Endothelial cell of umbilical vein (primary cell): ENCODE results near the gene LTB4R. TPM values are rescaled to one million over a fixed set of nuclear protein-coding genes. Genes with fewer than 3 reads are reported as not detected.

ENCODE experiments used
- BruUV-seq: library from RNA; stranded (reverse); fragments of 400-500 nt; replicated peaks from 2 replicates; lab custom pipeline; 2021; lab: Mats Ljungman, UMichigan
- CTCF ChIA-PET: fragments of 300-600, 350-600 bp; sonication (Branson Sonifier 250); formaldehyde crosslinking; loops from one replicate; lab custom pipeline; 2021; ENCODE audit warnings: antibody characterized with exemption, inconsistent platforms; lab: Charles Lee
- POLR2A ChIA-PET: fragments of 300-600, 350-600 bp; sonication (Branson Sonifier 250); formaldehyde crosslinking; loops from one replicate; lab custom pipeline; 2021; ENCODE audit warnings: antibody characterized with exemption, inconsistent platforms; lab: Charles Lee
- DNase-seq: peaks from one replicate; pipeline ENCODE4 v3.0.0-alpha.2; 2011; ENCODE audit warnings: low read depth, low spot score
- FAIRE-seq: peaks from 2 replicates; lab custom pipeline; 2011; peaks lifted over from hg19 to GRCh38; lab: Jason Lieb, UNC
- H2AFZ ChIP-seq: 2 replicates; pipeline ENCODE4 v1.6.0; 2012; ENCODE audit warnings: low read depth, low read length, control low read depth, inconsistent platforms
- H3K27ac ChIP-seq: 2 replicates; pipeline ENCODE4 v1.5.1; 2011; ENCODE audit warnings: low read depth, mild to moderate bottlenecking, control low read depth, low read length, moderate library complexity; ENCODE audit not compliant: insufficient read depth
- H3K27me3 ChIP-seq, 2 experiments: 2 replicates each; pipeline versions ENCODE4 v1.6.0 to v1.6.1; 2011; ENCODE audit warnings: low read length in 2 of 2, mixed read lengths in 1 of 2; ENCODE audit not compliant: control insufficient read depth in 2 of 2, insufficient read depth in 2 of 2
- H3K36me3 ChIP-seq, 2 experiments: 2 replicates in 1 of 2; 3 replicates in 1 of 2; pipeline ENCODE4 v1.5.1; 2011; ENCODE audit warnings: low read length in 2 of 2, mild to moderate bottlenecking in 1 of 2, moderate library complexity in 1 of 2; ENCODE audit not compliant: control insufficient read depth in 2 of 2, insufficient read depth in 2 of 2; ENCODE audit errors: extremely low read depth in 1 of 2
- H3K4me1 ChIP-seq: 3 replicates; pipeline ENCODE4 v1.5.1; 2011; ENCODE audit warnings: mild to moderate bottlenecking, low read length; ENCODE audit not compliant: control insufficient read depth, insufficient read depth; ENCODE audit errors: extremely low read depth
- H3K4me2 ChIP-seq: 2 replicates; pipeline ENCODE4 v1.6.1; 2011; ENCODE audit warnings: low read length, control low read depth, mixed read lengths; ENCODE audit not compliant: insufficient read depth
- H3K4me3 ChIP-seq, 3 experiments: fragments of 200-600 bp in 1 of 3; sonication (generic), shearing (Covaris generic) in 1 of 3; replicated peaks in 1 of 3; 2 replicates each; pipeline ENCODE4 v1.5.1; 2011 to 2016; ENCODE audit warnings: control low read depth in 3 of 3, low read length in 3 of 3, mild to moderate bottlenecking in 2 of 3, inconsistent platforms in 1 of 3, low read depth in 1 of 3, moderate library complexity in 1 of 3; ENCODE audit not compliant: insufficient read depth in 1 of 3
- H3K79me2 ChIP-seq: 2 replicates; pipeline ENCODE4 v1.6.0; 2012; ENCODE audit warnings: low read length, inconsistent platforms; ENCODE audit not compliant: control insufficient read depth, insufficient read depth
- H3K9ac ChIP-seq: replicated peaks from 2 replicates; pipeline ENCODE3; 2011; ENCODE audit warnings: low read length, control low read depth; ENCODE audit not compliant: insufficient read depth; ENCODE audit errors: extremely low read depth
- H3K9me1 ChIP-seq: replicated peaks from 3 replicates; pipeline ENCODE4 v1.6.0; 2011; ENCODE audit warnings: mild to moderate bottlenecking, low read length; ENCODE audit not compliant: control insufficient read depth, insufficient read depth; ENCODE audit errors: extremely low read depth
- H3K9me3 ChIP-seq: replicated peaks from 2 replicates; pipeline ENCODE4 v1.5.1; 2012; ENCODE audit warnings: low read length, inconsistent platforms; ENCODE audit not compliant: control insufficient read depth, insufficient read depth
- H4K20me1 ChIP-seq: replicated peaks from 2 replicates; pipeline ENCODE3; 2011; ENCODE audit warnings: mild to moderate bottlenecking, low read length; ENCODE audit not compliant: control insufficient read depth, insufficient read depth; ENCODE audit errors: extremely low read depth
- CTCF ChIP-seq, 2 donors: IDR thresholded peaks; 1 replicate in 1 of 2; 2 replicates in 1 of 2; pipeline ENCODE4 v1.5.1; 2011; ENCODE audit warnings: low read length in 2 of 2, mild to moderate bottlenecking in 2 of 2, moderate library complexity in 2 of 2, control low read depth in 1 of 2, inconsistent platforms in 1 of 2, low read depth in 1 of 2; ENCODE audit not compliant: insufficient read depth in 1 of 2; ENCODE audit errors: extremely low read depth in 1 of 2
- EZH2 ChIP-seq: IDR thresholded peaks from 2 replicates; pipeline ENCODE4 v1.6.1; 2012; ENCODE audit warnings: borderline replicate concordance, low read depth, mild to moderate bottlenecking, moderate library complexity, low read length, inconsistent platforms; ENCODE audit not compliant: severe bottlenecking
- FOS ChIP-seq: IDR thresholded peaks from 2 replicates; pipeline ENCODE4 v1.6.1; 2011; ENCODE audit warnings: mild to moderate bottlenecking, low read length, moderate library complexity, borderline replicate concordance; ENCODE audit not compliant: insufficient read depth
- GATA2 ChIP-seq: IDR thresholded peaks from 2 replicates; pipeline ENCODE4 v1.7.0; 2011; ENCODE audit warnings: low read depth, mild to moderate bottlenecking, moderate library complexity, mixed read lengths, low read length; ENCODE audit not compliant: insufficient read length, insufficient read depth
- JUN ChIP-seq: IDR thresholded peaks from 2 replicates; pipeline ENCODE4 v1.6.1; 2011; ENCODE audit warnings: borderline replicate concordance, low read depth; ENCODE audit not compliant: insufficient read length, insufficient read depth
- MAX ChIP-seq: IDR thresholded peaks from 2 replicates; pipeline ENCODE4 v1.6.1; 2011; ENCODE audit not compliant: insufficient read depth, insufficient read length
- MYC ChIP-seq: IDR thresholded peaks from one replicate; pipeline ENCODE4 v1.6.1; 2011; ENCODE audit warnings: mild to moderate bottlenecking, low read depth, low read length
- POLR2A ChIP-seq: IDR thresholded peaks from 2 replicates; pipeline ENCODE4 v1.6.1; 2012; ENCODE audit warnings: low read depth, mild to moderate bottlenecking, control low read depth, low read length
- POLR2AphosphoS5 ChIP-seq: IDR thresholded peaks from 2 replicates; pipeline ENCODE4 v1.6.1; 2012; ENCODE audit warnings: low read depth, mild to moderate bottlenecking, control low read depth, low read length, moderate library complexity; ENCODE audit not compliant: insufficient read depth
- dilution Hi-C: fragments of 300-500 bp; cut with MboI; formaldehyde crosslinking; loops from one replicate; pipeline ENCODE4 v1.15.0; 2019; ENCODE audit warnings: low sequenced_read_pairs; ENCODE audit not compliant: extremely low pct_ligation_motif_present
- intact Hi-C: fragments of 100-400 bp; cut with micrococcal nuclease; formaldehyde crosslinking; loops from one replicate; pipeline ENCODE4 v1.10.0; 2022
- polyA plus RNA-seq, 4 experiments: library from polyadenylated mRNA; depleted of rRNA in 3 of 4; stranded (reverse) in 3 of 4; unstranded in 1 of 4; fragments of >200 nt; gene quantifications; 2 replicates each; pipeline versions ENCODE4 v1.2.1 to v1.2.3, GENCODE V29; 2011 to 2012; ENCODE audit warnings: missing spikeins in 1 of 4
- total RNA-seq: library from RNA; stranded (reverse); gene quantifications from 2 replicates; pipeline ENCODE4 v1.2.3, GENCODE V29; 2021

The LTB4R gene
- total and polyA plus RNA-seq, 2 donors (not counting 3 experiments of a cell fraction or from before 2014, with no cell fraction given): 9.1 to 10.5 TPM

GRCh38 chr14:24317141-24317928 is 6.0 kb downstream of the LTB4R start:
- H3K9ac ChIP-seq: no peak overlapping the region
- DNase-seq (no peak), FAIRE-seq (peak; percentile 56)
- no peaks in the 10 kb centered on the region for H3K9me3 ChIP-seq
- peaks cover 52% of the 10 kb centered on the region for H3K4me1 ChIP-seq
- TF ChIP-seq FOS (peak; percentile 33), MYC (no peak), JUN (peak; percentile 50), MAX (no peak), CTCF (IDR thresholded peaks at IDR 0.05; ENCODE audit: extremely low read depth in 1 of 2, insufficient read depth in 1 of 2, low read depth in 1 of 2, low read length in 2 of 2) (no peak), EZH2 (no peak), GATA2 (no peak), POLR2AphosphoS5 (no peak), POLR2A (peak; percentile 6)
- no peak overlapping the region for H3K27ac ChIP-seq
- POLR2A ChIA-PET: no interaction called here
- dilution Hi-C loops (no loop called here), intact Hi-C loops (no loop called here)
- peaks cover 0 to 7% of the 10 kb centered on the region in 2 experiments for H3K36me3 ChIP-seq
- no peaks in the 10 kb centered on the region for H3K79me2 ChIP-seq
- H3K27me3 ChIP-seq: no peaks in the 10 kb centered on the region
- H4K20me1 ChIP-seq: no peaks in the 10 kb centered on the region
- H3K4me2 ChIP-seq: no peak overlapping the region
- CTCF ChIA-PET: interaction anchor here (0.7 to 1.7 kb wide), 10 partner anchors 9 to 119 kb away, joined by 3 to 9 read pairs (median 4); partner anchors contain the start of gene CIDEB
- no TSS peak for BruUV-seq
- H3K9me1 ChIP-seq: no peaks in the 10 kb centered on the region
- no peak overlapping the region for H3K4me3 ChIP-seq
- H2AFZ ChIP-seq: no peak overlapping the region
